HUES48 (cell line): ENCODE measurements around the gene CETN1.

Experiments
- H3K27ac ChIP-seq: one replicate; pipeline ENCODE4 v1.7.0; 2013; ENCODE audit warnings: low read depth, low read length, inconsistent platforms
- H3K27me3 ChIP-seq: 2 replicates; pipeline ENCODE4 v1.6.1; 2013; ENCODE audit warnings: mild to moderate bottlenecking, low read length; ENCODE audit not compliant: control insufficient read depth, insufficient read depth
- H3K36me3 ChIP-seq: 2 replicates; pipeline ENCODE4 v1.6.1; 2013; ENCODE audit warnings: low read length; ENCODE audit not compliant: control insufficient read depth, insufficient read depth
- H3K4me1 ChIP-seq: 2 replicates; pipeline ENCODE4 v1.6.1; 2013; ENCODE audit warnings: mild to moderate bottlenecking, low read length; ENCODE audit not compliant: control insufficient read depth, insufficient read depth
- H3K4me3 ChIP-seq: 2 replicates; pipeline ENCODE4 v1.5.1; 2013; ENCODE audit warnings: mild to moderate bottlenecking, low read depth, low read length
- H3K9ac ChIP-seq: 2 replicates; pipeline ENCODE4 v1.6.1; 2013; ENCODE audit warnings: mild to moderate bottlenecking, low read depth, low read length, moderate library complexity
- H3K9me3 ChIP-seq: 2 replicates; pipeline ENCODE4 v1.6.1; 2013; ENCODE audit warnings: low read length; ENCODE audit not compliant: control insufficient read depth, insufficient read depth

Gene CETN1

DNA sequence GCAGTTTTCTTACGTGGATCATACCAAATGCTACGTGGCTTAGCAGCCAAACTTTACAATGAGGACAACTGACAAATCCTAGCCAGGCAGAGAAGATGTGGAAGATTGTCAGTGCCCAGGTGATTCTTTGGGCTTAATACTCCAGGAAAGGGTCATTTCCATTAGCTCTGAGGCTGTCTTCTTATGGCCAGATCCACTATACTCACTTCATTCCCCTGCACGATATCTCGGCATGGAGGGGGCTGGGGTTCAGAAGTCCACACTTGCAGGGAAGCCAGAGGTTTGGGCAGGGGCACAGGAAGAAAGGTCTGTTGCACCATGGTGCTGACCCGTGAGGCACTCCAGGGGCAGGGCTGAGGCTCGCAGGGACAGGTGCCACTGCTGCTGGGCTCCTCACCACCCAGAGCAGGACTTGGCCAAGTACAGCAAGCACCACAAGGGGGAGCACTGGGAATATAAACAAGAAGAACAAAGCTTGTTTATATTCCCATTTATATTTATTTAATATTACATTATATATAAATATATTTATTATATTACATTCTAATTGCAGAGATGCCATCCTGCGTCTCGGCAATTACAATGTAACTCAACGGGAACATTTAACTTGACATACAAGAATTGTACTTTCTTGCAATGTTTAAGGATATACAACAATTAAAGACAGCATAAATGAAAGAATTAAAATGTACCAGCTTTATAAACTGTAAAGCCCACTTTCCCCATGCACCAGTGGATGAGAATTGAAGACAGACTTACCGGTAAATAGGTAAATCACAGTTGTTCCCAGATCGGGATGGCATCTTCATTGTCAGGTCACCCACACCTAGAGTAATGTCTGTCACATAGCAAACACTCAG lies 43.8 kb downstream of the CETN1 start:
- no peak overlapping the region for H3K9ac ChIP-seq
- H3K27me3 ChIP-seq, result no peaks in the 10 kb centered on the region
- no peak overlapping the region for H3K27ac ChIP-seq
- no peak overlapping the region for H3K4me3 ChIP-seq
- no peaks in the 10 kb centered on the region for H3K4me1 ChIP-seq
- H3K36me3 ChIP-seq, result no peaks in the 10 kb centered on the region
- no peaks in the 10 kb centered on the region for H3K9me3 ChIP-seq

DNA sequence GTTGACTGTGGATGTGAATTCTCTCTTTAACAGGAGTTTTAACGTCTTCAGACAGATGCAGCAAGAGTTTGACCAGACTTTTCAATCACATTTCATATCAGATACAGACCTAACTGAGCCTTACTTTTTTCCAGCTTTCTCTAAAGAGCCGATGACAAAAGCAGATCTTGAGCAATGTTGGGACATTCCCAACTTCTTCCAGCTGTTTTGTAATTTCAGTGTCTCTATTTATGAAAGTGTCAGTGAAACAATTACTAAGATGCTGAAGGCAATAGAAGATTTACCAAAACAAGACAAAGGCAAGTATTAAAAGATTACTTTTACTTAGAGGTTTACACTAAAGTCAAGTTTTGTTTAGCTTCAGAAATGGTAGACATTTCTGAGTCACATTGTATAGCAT lies 47.1 kb downstream of the CETN1 start:
- no peaks in the 10 kb centered on the region for H3K36me3 ChIP-seq
- H3K4me1 ChIP-seq, result no peaks in the 10 kb centered on the region
- no peak overlapping the region for H3K9ac ChIP-seq
- no peak overlapping the region for H3K27ac ChIP-seq
- H3K9me3 ChIP-seq, result no peaks in the 10 kb centered on the region
- H3K27me3 ChIP-seq, result no peaks in the 10 kb centered on the region
- no peak overlapping the region for H3K4me3 ChIP-seq

DNA sequence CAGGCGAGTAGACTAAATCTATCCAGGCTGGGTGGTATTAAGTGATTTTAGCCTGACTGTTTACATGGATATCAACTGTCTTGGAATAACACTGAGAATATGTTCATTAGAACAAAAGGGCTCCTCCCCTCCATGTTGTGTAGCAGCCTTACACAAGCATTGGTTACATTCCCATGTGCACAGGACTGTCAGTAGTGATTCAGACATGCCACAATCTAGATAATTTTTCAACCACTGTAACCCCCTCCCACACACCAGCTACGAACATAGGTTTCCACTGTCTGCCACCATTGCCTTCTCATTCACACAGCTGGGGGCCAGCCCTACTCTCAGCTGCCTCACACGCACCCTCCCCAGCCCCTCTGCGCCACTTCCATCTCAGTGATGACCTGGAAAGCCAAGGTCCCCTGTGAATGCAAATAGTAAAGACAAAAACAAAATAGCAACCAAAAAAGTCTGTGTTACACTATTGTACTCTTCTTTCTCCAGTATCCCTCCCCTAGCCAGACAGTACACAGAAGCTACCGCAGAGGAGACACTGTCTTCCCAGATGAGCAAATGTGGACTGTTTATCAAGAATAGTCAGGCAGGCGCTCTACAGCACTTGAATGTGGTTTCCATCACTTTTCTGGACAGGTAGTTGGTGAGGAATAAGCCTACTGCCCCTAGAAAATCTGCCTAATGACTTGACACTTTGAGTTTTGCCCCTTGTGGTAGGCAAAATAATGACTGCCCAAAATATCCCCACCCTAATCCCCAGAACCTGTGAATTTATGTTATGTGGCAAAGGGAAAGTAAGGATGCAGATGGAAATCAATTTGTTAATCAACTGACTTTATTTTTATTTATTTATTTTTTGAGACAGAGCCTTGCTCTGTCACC lies 49.3 kb downstream of the CETN1 start:
- no peaks in the 10 kb centered on the region for H3K27me3 ChIP-seq
- H3K4me3 ChIP-seq, result no peak overlapping the region
- H3K27ac ChIP-seq, result no peak overlapping the region
- no peaks in the 10 kb centered on the region for H3K4me1 ChIP-seq
- H3K36me3 ChIP-seq, result no peaks in the 10 kb centered on the region
- H3K9me3 ChIP-seq, result no peaks in the 10 kb centered on the region
- H3K9ac ChIP-seq, result no peak overlapping the region

DNA sequence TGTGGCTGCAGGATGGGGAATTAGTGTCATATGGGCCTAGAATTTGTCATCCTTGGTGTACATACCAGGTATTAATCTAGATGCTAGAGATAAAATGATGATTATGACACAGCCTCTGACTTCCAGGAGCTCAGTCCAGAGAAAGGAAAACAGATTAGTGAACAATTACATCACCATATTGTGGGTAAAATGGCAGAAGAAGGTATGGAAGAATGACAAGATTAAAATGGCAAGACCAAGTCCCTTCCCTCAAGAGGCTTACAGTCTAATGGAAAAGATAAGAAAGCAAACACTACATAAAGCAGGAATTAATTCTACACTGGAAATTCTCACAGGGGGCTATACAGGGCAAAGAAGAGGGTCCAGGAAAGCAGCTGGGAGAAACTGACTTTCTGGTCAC lies 51.4 kb downstream of the CETN1 start:
- H3K27me3 ChIP-seq, result no peaks in the 10 kb centered on the region
- H3K36me3 ChIP-seq, result no peaks in the 10 kb centered on the region
- peaks cover 11% of the 10 kb centered on the region; the same call in 1 of the 2 replicates for H3K4me1 ChIP-seq
- H3K27ac ChIP-seq, result no peak overlapping the region
- H3K4me3 ChIP-seq, result no peak overlapping the region
- no peaks in the 10 kb centered on the region for H3K9me3 ChIP-seq
- H3K9ac ChIP-seq, result no peak overlapping the region
